ENCODE measurements around the gene PIK3CD.

GRCh38 chr1:9639227-9639626, 12.3 kb upstream of the PIK3CD start:
- TF ChIP-seq CTCF (conservative IDR thresholded peaks at IDR 0.05; ENCODE audit: low read depth in 2 of 2), result no peak
- no peak for TF ChIP-seq EZH2 (IDR thresholded peaks at IDR 0.05; ENCODE audit: low read depth, unreplicated experiment)
- no peak for TF ChIP-seq CREB1 (CRISPR knock-in tag; IDR thresholded peaks at IDR 0.05; ENCODE audit: low read depth)
- no peak for TF ChIP-seq EZH2phosphoT487 (IDR thresholded peaks at IDR 0.05; ENCODE audit: unreplicated experiment)
- no peak for TF ChIP-seq REST (IDR thresholded peaks at IDR 0.05; ENCODE audit: unreplicated experiment)
- TF ChIP-seq POLR2AphosphoS5 (IDR thresholded peaks at IDR 0.05; ENCODE audit: low read depth), result no peak
- TF ChIP-seq NANOG (IDR thresholded peaks at IDR 0.05; ENCODE audit: borderline replicate concordance), result no peak
